Measurements from ENCODE around the gene CLIC5.

Gene CLIC5

DNA sequence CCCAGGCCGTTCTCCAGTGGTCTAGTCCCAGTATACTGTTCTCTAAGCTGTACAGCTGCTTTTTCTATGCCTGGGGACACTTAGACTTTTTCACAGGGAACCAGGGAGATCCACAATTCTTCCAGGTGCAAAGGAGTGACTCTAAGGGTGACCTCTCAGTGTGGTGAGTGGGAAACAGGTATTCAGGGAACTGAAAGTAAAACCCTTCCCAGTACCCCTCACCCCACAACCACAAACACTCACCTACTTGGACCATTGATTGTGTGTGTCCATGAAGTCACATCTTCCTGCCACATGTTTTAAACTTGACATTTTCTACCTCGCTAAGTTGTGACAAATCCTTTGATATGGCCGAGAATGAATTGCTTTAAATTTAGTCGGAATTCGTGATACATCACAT, 183.6 kb downstream of the CLIC5 start:
- no peak overlapping the region for H3K4me2 ChIP-seq (ENCODE audit: low read length)
- H2AFZ ChIP-seq, result no peak overlapping the region
- H3K36me3 ChIP-seq (ENCODE audit: control insufficient read depth, insufficient read depth, low read length), result no peaks in the 10 kb centered on the region

More for the DNA sequence above, 183.6 kb downstream of the CLIC5 start:
- no peaks in the 10 kb centered on the region for H3K4me1 ChIP-seq
- TF ChIP-seq CTCF (IDR thresholded peaks at IDR 0.05), result no peak
- H3K9ac ChIP-seq, result no peak overlapping the region
- H3K79me2 ChIP-seq, result no peaks in the 10 kb centered on the region
- H3K27me3 ChIP-seq (ENCODE audit: control insufficient read depth, insufficient read depth, low read length), result no peaks in the 10 kb centered on the region
- H3K27ac ChIP-seq, result no peak overlapping the region
- H3K4me3 ChIP-seq (ENCODE audit: low read depth, low read length), result no peak overlapping the region
- H3K9me3 ChIP-seq (ENCODE audit: control insufficient read depth, low read length), result no peaks in the 10 kb centered on the region

All from parathyroid adenoma (tissue), 2 donors.